Endothelial cell of umbilical vein (primary cell): ENCODE results near the gene BIRC6. TPM values are rescaled to one million over a fixed set of nuclear protein-coding genes. Genes with fewer than 3 reads are reported as not detected.

Experiments
- BruUV-seq: library from RNA; stranded (reverse); fragments of 400-500 nt; replicated peaks from 2 replicates; lab custom pipeline; 2021; lab: Mats Ljungman, UMichigan
- CTCF ChIA-PET: fragments of 300-600, 350-600 bp; sonication (Branson Sonifier 250); formaldehyde crosslinking; loops from one replicate; lab custom pipeline; 2021; ENCODE audit warnings: antibody characterized with exemption, inconsistent platforms; lab: Charles Lee
- POLR2A ChIA-PET: fragments of 300-600, 350-600 bp; sonication (Branson Sonifier 250); formaldehyde crosslinking; loops from one replicate; lab custom pipeline; 2021; ENCODE audit warnings: antibody characterized with exemption, inconsistent platforms; lab: Charles Lee
- DNase-seq: peaks from one replicate; pipeline ENCODE4 v3.0.0-alpha.2; 2011; ENCODE audit warnings: low read depth, low spot score
- FAIRE-seq: peaks from 2 replicates; lab custom pipeline; 2011; peaks lifted over from hg19 to GRCh38; lab: Jason Lieb, UNC
- H2AFZ ChIP-seq: 2 replicates; pipeline ENCODE4 v1.6.0; 2012; ENCODE audit warnings: low read depth, low read length, control low read depth, inconsistent platforms
- H3K27ac ChIP-seq: 2 replicates; pipeline ENCODE4 v1.5.1; 2011; ENCODE audit warnings: low read depth, mild to moderate bottlenecking, control low read depth, low read length, moderate library complexity; ENCODE audit not compliant: insufficient read depth
- H3K27me3 ChIP-seq, 2 experiments: 2 replicates each; pipeline versions ENCODE4 v1.6.0 to v1.6.1; 2011; ENCODE audit warnings: low read length in 2 of 2, mixed read lengths in 1 of 2; ENCODE audit not compliant: control insufficient read depth in 2 of 2, insufficient read depth in 2 of 2
- H3K36me3 ChIP-seq, 2 experiments: 2 replicates in 1 of 2; 3 replicates in 1 of 2; pipeline ENCODE4 v1.5.1; 2011; ENCODE audit warnings: low read length in 2 of 2, mild to moderate bottlenecking in 1 of 2, moderate library complexity in 1 of 2; ENCODE audit not compliant: control insufficient read depth in 2 of 2, insufficient read depth in 2 of 2; ENCODE audit errors: extremely low read depth in 1 of 2
- H3K4me1 ChIP-seq: 3 replicates; pipeline ENCODE4 v1.5.1; 2011; ENCODE audit warnings: mild to moderate bottlenecking, low read length; ENCODE audit not compliant: control insufficient read depth, insufficient read depth; ENCODE audit errors: extremely low read depth
- H3K4me2 ChIP-seq: 2 replicates; pipeline ENCODE4 v1.6.1; 2011; ENCODE audit warnings: low read length, control low read depth, mixed read lengths; ENCODE audit not compliant: insufficient read depth
- H3K4me3 ChIP-seq, 3 experiments: fragments of 200-600 bp in 1 of 3; sonication (generic), shearing (Covaris generic) in 1 of 3; replicated peaks in 1 of 3; 2 replicates each; pipeline ENCODE4 v1.5.1; 2011 to 2016; ENCODE audit warnings: control low read depth in 3 of 3, low read length in 3 of 3, mild to moderate bottlenecking in 2 of 3, inconsistent platforms in 1 of 3, low read depth in 1 of 3, moderate library complexity in 1 of 3; ENCODE audit not compliant: insufficient read depth in 1 of 3
- H3K79me2 ChIP-seq: 2 replicates; pipeline ENCODE4 v1.6.0; 2012; ENCODE audit warnings: low read length, inconsistent platforms; ENCODE audit not compliant: control insufficient read depth, insufficient read depth
- H3K9ac ChIP-seq: replicated peaks from 2 replicates; pipeline ENCODE3; 2011; ENCODE audit warnings: low read length, control low read depth; ENCODE audit not compliant: insufficient read depth; ENCODE audit errors: extremely low read depth
- H3K9me1 ChIP-seq: replicated peaks from 3 replicates; pipeline ENCODE4 v1.6.0; 2011; ENCODE audit warnings: mild to moderate bottlenecking, low read length; ENCODE audit not compliant: control insufficient read depth, insufficient read depth; ENCODE audit errors: extremely low read depth
- H3K9me3 ChIP-seq: replicated peaks from 2 replicates; pipeline ENCODE4 v1.5.1; 2012; ENCODE audit warnings: low read length, inconsistent platforms; ENCODE audit not compliant: control insufficient read depth, insufficient read depth
- H4K20me1 ChIP-seq: replicated peaks from 2 replicates; pipeline ENCODE3; 2011; ENCODE audit warnings: mild to moderate bottlenecking, low read length; ENCODE audit not compliant: control insufficient read depth, insufficient read depth; ENCODE audit errors: extremely low read depth
- EZH2 ChIP-seq: IDR thresholded peaks from 2 replicates; pipeline ENCODE4 v1.6.1; 2012; ENCODE audit warnings: borderline replicate concordance, low read depth, mild to moderate bottlenecking, moderate library complexity, low read length, inconsistent platforms; ENCODE audit not compliant: severe bottlenecking
- FOS ChIP-seq: IDR thresholded peaks from 2 replicates; pipeline ENCODE4 v1.6.1; 2011; ENCODE audit warnings: mild to moderate bottlenecking, low read length, moderate library complexity, borderline replicate concordance; ENCODE audit not compliant: insufficient read depth
- GATA2 ChIP-seq: IDR thresholded peaks from 2 replicates; pipeline ENCODE4 v1.7.0; 2011; ENCODE audit warnings: low read depth, mild to moderate bottlenecking, moderate library complexity, mixed read lengths, low read length; ENCODE audit not compliant: insufficient read length, insufficient read depth
- JUN ChIP-seq: IDR thresholded peaks from 2 replicates; pipeline ENCODE4 v1.6.1; 2011; ENCODE audit warnings: borderline replicate concordance, low read depth; ENCODE audit not compliant: insufficient read length, insufficient read depth
- MYC ChIP-seq: IDR thresholded peaks from one replicate; pipeline ENCODE4 v1.6.1; 2011; ENCODE audit warnings: mild to moderate bottlenecking, low read depth, low read length
- POLR2A ChIP-seq: IDR thresholded peaks from 2 replicates; pipeline ENCODE4 v1.6.1; 2012; ENCODE audit warnings: low read depth, mild to moderate bottlenecking, control low read depth, low read length
- POLR2AphosphoS5 ChIP-seq: IDR thresholded peaks from 2 replicates; pipeline ENCODE4 v1.6.1; 2012; ENCODE audit warnings: low read depth, mild to moderate bottlenecking, control low read depth, low read length, moderate library complexity; ENCODE audit not compliant: insufficient read depth
- dilution Hi-C: fragments of 300-500 bp; cut with MboI; formaldehyde crosslinking; loops from one replicate; pipeline ENCODE4 v1.15.0; 2019; ENCODE audit warnings: low sequenced_read_pairs; ENCODE audit not compliant: extremely low pct_ligation_motif_present
- intact Hi-C: fragments of 100-400 bp; cut with micrococcal nuclease; formaldehyde crosslinking; loops from one replicate; pipeline ENCODE4 v1.10.0; 2022
- polyA plus RNA-seq, 4 experiments: library from polyadenylated mRNA; depleted of rRNA in 3 of 4; stranded (reverse) in 3 of 4; unstranded in 1 of 4; fragments of >200 nt; gene quantifications; 2 replicates each; pipeline versions ENCODE4 v1.2.1 to v1.2.3, GENCODE V29; 2011 to 2012; ENCODE audit warnings: missing spikeins in 1 of 4
- total RNA-seq: library from RNA; stranded (reverse); gene quantifications from 2 replicates; pipeline ENCODE4 v1.2.3, GENCODE V29; 2021
- TF ChIP-seq, protein P1 (sequence below): IDR thresholded peaks from 2 replicates; pipeline ENCODE4 v1.6.1; 2011; ENCODE audit not compliant: insufficient read depth, insufficient read length
- TF ChIP-seq, protein P2 (sequence below), 2 donors: IDR thresholded peaks; 1 replicate in 1 of 2; 2 replicates in 1 of 2; pipeline ENCODE4 v1.5.1; 2011; ENCODE audit warnings: low read length in 2 of 2, mild to moderate bottlenecking in 2 of 2, moderate library complexity in 2 of 2, control low read depth in 1 of 2, inconsistent platforms in 1 of 2, low read depth in 1 of 2; ENCODE audit not compliant: insufficient read depth in 1 of 2; ENCODE audit errors: extremely low read depth in 1 of 2

Gene BIRC6
- total and polyA plus RNA-seq, 2 donors (not counting 3 experiments of a cell fraction or from before 2014, with no cell fraction given): 34.2 to 83.1 TPM

DNA sequence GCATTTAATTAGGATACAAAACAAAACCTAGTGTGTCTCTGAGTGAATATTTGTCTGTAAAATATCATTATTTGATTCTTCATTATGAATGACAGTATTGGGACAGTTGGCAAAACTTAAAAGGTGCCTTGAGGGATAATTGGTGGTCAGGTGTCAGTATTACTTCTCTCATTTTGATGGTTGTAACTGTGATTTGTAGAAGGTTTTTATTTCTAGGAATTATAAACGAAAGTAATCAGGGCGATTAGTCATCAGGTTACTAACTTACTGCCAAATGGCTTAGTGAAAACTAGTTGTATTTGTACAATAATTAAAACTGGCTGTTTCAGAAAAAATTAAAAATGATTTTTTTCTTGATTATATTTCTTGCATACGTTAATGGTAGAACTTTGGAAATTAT is 117.6 kb downstream of the BIRC6 start:
- no peak for DNase-seq
- no TSS peak for BruUV-seq
- H3K9ac ChIP-seq: no peak overlapping the region
- H3K9me1 ChIP-seq: no peaks in the 10 kb centered on the region
- H3K4me2 ChIP-seq: no peak overlapping the region
- no peaks in the 10 kb centered on the region for H3K27me3 ChIP-seq
- dilution Hi-C loops (no loop called here), intact Hi-C loops (no loop called here)
- no peak for FAIRE-seq
- peaks cover 2% of the 10 kb centered on the region for H3K79me2 ChIP-seq
- no peaks in the 10 kb centered on the region for H3K9me3 ChIP-seq
- no peak for TF ChIP-seq FOS
- TF ChIP-seq, protein P1, sequence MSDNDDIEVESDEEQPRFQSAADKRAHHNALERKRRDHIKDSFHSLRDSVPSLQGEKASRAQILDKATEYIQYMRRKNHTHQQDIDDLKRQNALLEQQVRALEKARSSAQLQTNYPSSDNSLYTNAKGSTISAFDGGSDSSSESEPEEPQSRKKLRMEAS: no peak
- H4K20me1 ChIP-seq: no peaks in the 10 kb centered on the region
- no peak overlapping the region for H3K27ac ChIP-seq
- ChIA-PET CTCF (interaction anchor here (1.6 kb wide), 1 partner anchor 15 kb away, joined by 3 read pairs; no protein-coding TSS in a partner anchor), POLR2A (no interaction called here)
- no peak overlapping the region for H2AFZ ChIP-seq
- no peaks in the 10 kb centered on the region for H3K4me1 ChIP-seq
- H3K4me3 ChIP-seq: no peak overlapping the region
- H3K36me3 ChIP-seq: peaks cover 3 to 7% of the 10 kb centered on the region in 2 experiments

DNA sequence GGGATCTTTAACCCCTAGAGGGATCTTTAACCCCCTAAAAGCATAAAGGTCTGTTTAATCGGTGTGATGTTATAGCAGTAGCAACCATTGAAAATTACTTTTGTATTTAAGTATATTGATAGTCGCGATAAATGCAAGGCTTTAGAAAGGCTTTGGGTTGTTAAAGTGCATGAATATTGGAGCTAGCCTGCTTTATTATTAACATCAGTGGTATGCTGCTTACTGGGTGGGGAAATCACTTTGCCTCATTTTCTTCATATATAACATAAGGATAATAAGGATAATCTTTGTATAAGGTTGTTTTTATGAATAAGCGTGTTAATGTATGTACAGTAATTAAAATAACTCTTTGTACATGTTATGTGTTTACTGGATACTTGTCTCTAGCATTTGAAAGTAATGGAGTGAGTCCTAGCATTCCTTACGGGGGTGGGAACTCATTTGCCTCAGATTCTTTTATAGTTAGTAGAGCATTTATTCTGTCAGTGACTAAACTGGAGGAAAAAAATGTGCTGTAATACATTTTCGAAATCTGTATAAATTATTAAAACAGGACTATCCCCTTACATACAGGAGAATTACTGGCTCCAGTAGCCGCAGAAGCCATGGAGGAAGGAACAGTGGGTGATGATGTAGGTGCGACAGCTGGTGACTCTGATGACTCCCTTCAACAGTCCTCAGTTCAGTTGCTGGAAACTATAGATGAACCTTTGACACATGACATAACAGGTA is 122.2 kb downstream of the BIRC6 start:
- Histone ChIP-seq H3K27me3 (no peaks in the 10 kb centered on the region), H2AFZ (no peak overlapping the region), H3K79me2 (no peaks in the 10 kb centered on the region), H3K4me3 (no peak overlapping the region), H3K4me1 (no peaks in the 10 kb centered on the region), H4K20me1 (no peaks in the 10 kb centered on the region), H3K36me3 (peaks cover 2 to 7% of the 10 kb centered on the region in 2 experiments), H3K9ac (no peak overlapping the region), H3K27ac (no peak overlapping the region), H3K9me3 (no peaks in the 10 kb centered on the region), H3K9me1 (no peaks in the 10 kb centered on the region), H3K4me2 (no peak overlapping the region)
- FAIRE-seq (no peak), DNase-seq (no peak)
- intact Hi-C loops: no loop called here
- no peak for TF ChIP-seq POLR2AphosphoS5
- no peak for TF ChIP-seq JUN
- no peak for TF ChIP-seq POLR2A
- TF ChIP-seq GATA2: no peak
- no peak for TF ChIP-seq EZH2
- no peak for TF ChIP-seq MYC
- TF ChIP-seq, protein P2, sequence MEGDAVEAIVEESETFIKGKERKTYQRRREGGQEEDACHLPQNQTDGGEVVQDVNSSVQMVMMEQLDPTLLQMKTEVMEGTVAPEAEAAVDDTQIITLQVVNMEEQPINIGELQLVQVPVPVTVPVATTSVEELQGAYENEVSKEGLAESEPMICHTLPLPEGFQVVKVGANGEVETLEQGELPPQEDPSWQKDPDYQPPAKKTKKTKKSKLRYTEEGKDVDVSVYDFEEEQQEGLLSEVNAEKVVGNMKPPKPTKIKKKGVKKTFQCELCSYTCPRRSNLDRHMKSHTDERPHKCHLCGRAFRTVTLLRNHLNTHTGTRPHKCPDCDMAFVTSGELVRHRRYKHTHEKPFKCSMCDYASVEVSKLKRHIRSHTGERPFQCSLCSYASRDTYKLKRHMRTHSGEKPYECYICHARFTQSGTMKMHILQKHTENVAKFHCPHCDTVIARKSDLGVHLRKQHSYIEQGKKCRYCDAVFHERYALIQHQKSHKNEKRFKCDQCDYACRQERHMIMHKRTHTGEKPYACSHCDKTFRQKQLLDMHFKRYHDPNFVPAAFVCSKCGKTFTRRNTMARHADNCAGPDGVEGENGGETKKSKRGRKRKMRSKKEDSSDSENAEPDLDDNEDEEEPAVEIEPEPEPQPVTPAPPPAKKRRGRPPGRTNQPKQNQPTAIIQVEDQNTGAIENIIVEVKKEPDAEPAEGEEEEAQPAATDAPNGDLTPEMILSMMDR (IDR thresholded peaks at IDR 0.05; ENCODE audit: extremely low read depth in 1 of 2, insufficient read depth in 1 of 2, low read depth in 1 of 2, low read length in 2 of 2): no peak
- TF ChIP-seq, protein P1: no peak
- BruUV-seq: no TSS peak
- ChIA-PET CTCF (interaction anchor here (0.9 kb wide), 1 partner anchor 14 kb away, joined by 3 read pairs; no protein-coding TSS in a partner anchor), POLR2A (no interaction called here)
- dilution Hi-C loops: no loop called here
